AML-193 (cell line): ENCODE results near the gene KNDC1.
"Not testable (repeated sequence)": the region's sequence is repeated elsewhere in the genome, so short reads cannot be mapped to it uniquely, and the experiment has no call there.

ENCODE experiments used
- DNase-seq, 2 experiments: peaks; one replicate each; lab custom pipeline; 2025; lab: John Stamatoyannopoulos, UW

Gene KNDC1

DNA sequence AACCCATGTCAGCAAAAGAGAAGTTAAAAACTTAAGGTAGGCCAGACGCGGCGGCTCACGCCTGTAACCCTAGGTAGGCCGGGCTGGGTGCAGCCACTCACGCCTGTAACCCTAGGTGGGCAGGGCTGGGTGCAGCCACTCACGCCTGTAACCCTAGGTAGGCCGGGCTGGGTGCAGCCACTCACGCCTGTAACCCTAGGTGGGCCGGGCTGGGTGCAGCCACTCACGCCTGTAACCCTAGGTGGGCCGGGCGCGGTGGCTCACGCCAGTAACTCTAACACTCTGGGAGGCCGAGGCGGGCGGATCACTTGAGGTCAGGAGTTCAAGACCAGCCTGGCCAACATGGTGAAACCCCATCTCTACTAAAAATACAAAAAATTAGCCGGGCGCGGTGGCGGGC is 61.7 kb downstream of the KNDC1 start:
- DNase-seq, result not testable (repeated sequence)

DNA sequence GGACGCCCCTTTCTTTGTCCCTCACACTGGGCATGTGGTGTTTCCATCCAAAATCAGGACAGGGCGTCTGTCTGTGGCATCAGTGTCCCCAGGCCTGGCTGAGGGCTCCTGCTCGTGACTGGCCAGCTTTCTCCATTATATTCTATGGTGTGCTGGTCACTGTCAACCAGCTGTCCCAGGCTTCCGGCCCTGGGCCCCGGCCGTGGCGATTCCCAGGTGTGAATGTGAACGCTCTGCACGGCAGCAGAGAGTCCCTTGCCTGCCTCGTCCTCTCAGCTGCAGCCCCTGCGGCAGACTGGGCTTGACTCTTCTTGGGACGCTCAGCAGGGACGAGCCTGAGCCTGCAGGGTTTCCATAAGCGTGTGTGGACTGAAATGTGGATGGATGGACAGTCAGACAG is 64.1 kb downstream of the KNDC1 start:
- no peak for DNase-seq

- no peak for DNase-seq
These were observed 64.8 kb downstream of the KNDC1 start for GRCh38 chr10:133224756-133225372.

- no peak for DNase-seq
These were observed 65.7 kb downstream of the KNDC1 start for GRCh38 chr10:133225707-133226191.

DNA sequence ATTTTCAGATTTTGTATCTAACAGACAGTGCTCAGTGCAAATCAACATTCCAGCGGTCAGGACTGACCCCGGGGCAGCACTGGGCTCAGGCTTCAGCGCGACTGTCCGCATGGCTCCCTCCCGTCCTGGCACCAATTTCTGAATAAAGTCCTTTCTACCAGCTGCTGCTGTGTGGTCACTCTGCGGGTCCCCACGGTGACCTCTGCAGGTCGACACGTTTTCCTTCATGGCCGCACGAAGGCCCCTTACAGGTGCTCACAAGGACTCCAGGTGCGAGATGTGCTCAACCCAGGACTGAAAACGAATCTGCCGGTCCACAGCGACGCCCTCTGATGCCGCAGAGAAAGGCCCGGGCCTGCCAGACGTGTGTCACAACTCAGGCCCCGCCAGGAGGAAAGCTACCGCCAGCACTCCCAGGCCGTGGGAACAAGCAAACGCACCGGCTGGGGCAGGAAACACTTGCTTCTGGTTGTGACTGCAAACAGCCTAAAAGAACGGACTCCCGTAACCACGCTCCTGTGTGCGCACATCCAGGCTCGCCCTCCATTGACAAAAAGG is 66.3 kb downstream of the KNDC1 start:
- no peak for DNase-seq

DNA sequence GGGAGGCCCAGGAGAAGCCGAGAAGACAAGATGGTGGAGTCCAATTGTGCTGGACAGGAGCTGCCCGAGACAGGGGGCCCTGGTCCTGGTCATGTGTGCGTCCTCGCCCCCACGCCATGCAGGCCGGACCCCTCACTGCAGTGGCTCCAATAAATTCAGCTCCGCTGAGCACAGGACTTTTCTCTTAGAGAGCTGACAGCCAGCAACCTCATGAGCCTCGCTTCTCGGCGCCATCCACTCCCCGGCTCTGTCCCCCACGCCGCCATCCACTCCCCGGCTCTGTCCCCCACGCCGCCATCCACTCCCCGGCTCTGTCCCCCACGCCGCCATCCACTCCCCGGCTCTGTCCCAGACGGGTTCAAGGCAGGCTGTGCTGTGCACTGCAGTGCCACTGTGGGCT is 67.2 kb downstream of the KNDC1 start:
- DNase-seq, result no peak

- no peak for DNase-seq
These were observed 69.4 kb downstream of the KNDC1 start for GRCh38 chr10:133229265-133230043.

DNA sequence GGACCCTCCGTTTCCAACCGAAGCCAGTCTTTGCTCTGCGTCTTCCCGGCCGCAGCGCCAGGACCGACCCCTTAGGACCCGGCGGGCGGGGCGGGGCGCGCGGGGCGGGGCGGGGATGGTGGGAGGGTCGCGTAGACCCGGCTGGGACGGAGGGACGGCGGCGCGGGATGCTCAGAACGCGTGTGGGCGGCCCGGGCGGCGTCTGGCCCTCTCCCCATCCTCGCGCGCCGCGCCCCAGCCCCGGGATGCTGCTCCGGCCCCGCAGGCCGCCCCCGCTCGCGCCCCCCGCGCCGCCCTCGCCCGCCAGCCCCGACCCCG is 70.0 kb downstream of the KNDC1 start, which contains the start of gene UTF1:
Gene UTF1, plus strand, starts transcription at position 174 of the 318 bp plus-strand sequence. Its CDS starts 72 bp downstream, at position 246.
- no peak for DNase-seq

DNA sequence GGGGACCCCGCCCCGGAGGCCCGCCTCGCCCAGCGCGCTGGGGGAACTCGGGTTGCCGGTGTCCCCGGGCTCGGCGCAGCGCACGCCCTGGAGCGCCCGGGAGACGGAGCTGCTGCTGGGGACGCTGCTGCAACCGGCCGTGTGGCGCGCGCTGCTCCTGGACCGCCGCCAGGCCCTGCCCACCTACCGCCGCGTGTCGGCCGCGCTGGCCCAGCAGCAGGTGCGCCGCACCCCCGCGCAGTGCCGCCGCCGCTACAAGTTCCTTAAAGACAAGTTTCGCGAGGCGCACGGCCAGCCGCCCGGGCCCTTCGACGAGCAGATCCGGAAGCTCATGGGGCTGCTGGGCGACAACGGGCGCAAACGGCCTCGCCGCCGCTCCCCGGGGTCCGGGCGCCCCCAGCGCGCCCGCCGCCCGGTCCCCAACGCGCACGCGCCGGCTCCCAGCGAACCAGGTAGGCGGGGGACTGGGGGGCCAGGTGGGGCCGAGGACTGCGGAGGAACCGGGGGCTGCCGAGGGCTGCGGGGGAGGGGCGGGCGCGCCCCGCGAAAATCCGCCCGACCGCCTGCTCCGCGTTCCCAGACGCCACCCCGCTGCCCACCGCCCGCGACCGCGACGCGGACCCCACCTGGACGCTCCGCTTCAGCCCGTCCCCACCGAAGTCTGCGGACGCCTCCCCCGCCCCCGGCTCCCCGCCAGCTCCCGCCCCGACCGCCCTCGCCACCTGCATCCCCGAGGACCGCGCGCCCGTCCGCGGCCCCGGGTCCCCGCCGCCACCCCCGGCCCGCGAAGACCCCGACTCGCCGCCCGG is 70.6 kb downstream of the KNDC1 start:
- no peak for DNase-seq

- DNase-seq, result no peak
These were observed 71.4 kb downstream of the KNDC1 start for GRCh38 chr10:133231244-133231945.

DNA sequence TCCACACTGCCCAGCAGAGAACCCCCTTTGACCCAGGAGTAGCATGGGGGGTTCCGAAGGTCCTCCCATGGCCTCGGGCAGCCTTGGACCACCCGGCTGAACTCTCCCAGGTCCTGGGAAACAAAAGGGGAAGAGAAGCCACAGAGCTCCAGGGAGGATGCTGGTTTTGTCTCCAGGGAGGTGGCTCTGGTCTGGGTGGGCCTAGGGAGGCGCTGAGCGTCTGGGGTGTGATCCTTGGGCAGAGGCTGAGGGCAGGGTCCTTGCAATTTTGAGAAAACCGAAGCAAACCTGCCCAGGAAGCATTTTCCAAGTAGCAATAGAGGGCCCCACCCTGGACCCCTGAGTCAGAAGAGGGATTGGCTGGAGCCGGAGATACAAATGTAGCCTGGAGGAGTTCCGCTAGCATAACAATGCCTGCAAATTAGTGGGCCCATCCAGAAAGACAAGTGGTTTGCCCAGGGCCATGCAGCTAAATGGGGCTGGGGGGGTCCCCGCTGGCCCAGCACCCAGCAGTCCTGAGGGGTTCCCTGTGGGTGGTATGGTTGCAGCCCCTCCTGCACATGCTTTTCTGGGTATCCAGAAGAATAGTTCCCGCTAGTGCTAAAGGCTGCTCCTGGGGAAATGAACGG is 72.0 kb downstream of the KNDC1 start:
- no peak for DNase-seq

GRCh38 chr10:133234796-133235195 is 74.8 kb downstream of the KNDC1 start:
- DNase-seq, result not testable (repeated sequence)

GRCh38 chr10:133235265-133235855 is 75.3 kb downstream of the KNDC1 start:
- no peak for DNase-seq

GRCh38 chr10:133235932-133236331 is 75.9 kb downstream of the KNDC1 start:
- no peak for DNase-seq

GRCh38 chr10:133236401-133237240 is 76.6 kb downstream of the KNDC1 start:
- no peak for DNase-seq

DNA sequence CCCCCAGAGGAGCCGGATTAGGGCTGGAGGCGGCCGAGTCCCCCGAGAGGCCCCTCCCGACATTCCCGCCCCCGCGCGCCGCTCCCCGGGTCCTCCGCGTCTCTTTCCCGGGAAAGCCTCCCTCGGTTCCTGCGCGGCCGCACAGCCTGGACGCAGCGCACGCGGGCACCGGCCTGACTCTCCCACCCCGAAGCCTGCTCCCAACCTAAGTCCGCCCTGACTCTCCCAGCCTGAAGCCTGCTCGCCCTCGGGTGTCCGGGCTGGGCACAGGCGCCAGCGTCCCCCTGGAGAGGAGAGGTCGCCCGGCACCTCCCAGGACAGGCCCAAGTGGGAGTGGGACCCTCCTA is 77.2 kb downstream of the KNDC1 start:
- no peak for DNase-seq

- DNase-seq, result no peak
These were observed 77.8 kb downstream of the KNDC1 start, which contains the start of gene VENTX for GRCh38 chr10:133237588-133238465. VENTX (plus strand) TSS chr10:133237855; CDS start chr10:133237915, 60 bp downstream.

DNA sequence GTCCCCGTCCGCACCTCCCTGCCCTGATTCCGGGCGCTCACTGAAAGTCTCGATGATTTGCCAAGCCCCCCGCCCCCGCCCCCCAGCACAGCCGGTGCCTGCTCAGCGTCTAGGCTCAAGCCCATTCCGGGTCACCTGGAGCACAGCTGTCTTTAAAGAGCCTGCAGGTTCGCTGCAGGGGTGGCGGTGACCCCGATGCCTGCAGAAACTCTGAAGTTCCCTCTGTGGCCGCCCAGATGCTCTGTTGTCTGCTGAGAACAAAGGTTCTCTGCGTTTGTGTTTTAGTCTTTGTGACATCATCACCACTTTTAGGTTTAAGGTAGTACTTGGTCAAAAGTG is 78.4 kb downstream of the KNDC1 start:
- no peak for DNase-seq

- no peak for DNase-seq
These were observed 80.0 kb downstream of the KNDC1 start for GRCh38 chr10:133239990-133240389.
